Peyer's patch (tissue), 4 donors: Measurements from ENCODE around the gene PMM2.

ENCODE experiments used
- POLR2A ChIP-seq, 2 donors: fragments of 450-650 bp; IDR thresholded peaks; one replicate each; pipeline ENCODE4 v1.5.1; 2017; ENCODE audit warnings: antibody characterized with exemption in 2 of 2, mild to moderate bottlenecking in 2 of 2, moderate library complexity in 2 of 2
- TF ChIP-seq, protein P1 (sequence below), 6 experiments: fragments of 450-650 bp in 4 of 6; fragments of 200-600 bp in 2 of 6; sonication (generic) in 1 of 6; IDR thresholded peaks; one replicate each; pipeline ENCODE4 v1.5.1; 2017 to 2019; ENCODE audit warnings: antibody characterized with exemption in 6 of 6, mild to moderate bottlenecking in 3 of 6, moderate library complexity in 1 of 6

DNA sequence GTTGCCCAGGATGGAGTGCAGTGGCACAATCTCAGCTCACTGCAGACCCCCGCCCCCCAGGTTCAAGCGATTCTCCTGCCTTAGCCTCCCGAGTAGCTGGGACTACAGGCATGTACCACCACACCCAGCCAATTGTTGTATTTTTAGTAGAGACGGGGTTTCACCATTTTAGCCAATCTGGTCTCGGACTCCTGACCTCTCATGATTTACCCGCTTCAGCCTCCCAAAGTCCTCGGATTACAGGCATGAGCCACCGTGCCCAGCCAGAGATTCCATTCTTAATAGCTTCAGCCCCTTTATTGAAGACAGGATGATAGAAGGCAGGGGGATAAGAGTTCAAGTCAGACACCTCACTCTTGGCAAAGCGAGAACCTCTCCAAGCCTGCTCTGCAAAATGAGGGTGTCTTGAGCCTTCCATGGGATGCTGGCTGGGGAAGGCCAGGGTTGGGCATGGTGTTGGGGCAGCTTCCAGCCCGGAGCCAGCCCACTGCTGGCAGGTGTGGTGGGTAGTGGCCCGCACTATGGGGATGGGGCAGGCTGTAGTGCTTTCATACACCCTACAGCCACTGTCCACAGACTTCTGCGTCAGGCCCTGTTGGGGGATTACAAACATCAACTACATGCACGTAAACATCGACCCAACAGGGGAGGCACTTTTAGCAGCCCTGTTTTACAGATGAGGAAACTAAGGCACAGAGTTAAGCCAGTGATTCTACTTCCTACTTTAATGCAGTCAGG lies 67.7 kb downstream of the PMM2 start:
- TF ChIP-seq, protein P1, sequence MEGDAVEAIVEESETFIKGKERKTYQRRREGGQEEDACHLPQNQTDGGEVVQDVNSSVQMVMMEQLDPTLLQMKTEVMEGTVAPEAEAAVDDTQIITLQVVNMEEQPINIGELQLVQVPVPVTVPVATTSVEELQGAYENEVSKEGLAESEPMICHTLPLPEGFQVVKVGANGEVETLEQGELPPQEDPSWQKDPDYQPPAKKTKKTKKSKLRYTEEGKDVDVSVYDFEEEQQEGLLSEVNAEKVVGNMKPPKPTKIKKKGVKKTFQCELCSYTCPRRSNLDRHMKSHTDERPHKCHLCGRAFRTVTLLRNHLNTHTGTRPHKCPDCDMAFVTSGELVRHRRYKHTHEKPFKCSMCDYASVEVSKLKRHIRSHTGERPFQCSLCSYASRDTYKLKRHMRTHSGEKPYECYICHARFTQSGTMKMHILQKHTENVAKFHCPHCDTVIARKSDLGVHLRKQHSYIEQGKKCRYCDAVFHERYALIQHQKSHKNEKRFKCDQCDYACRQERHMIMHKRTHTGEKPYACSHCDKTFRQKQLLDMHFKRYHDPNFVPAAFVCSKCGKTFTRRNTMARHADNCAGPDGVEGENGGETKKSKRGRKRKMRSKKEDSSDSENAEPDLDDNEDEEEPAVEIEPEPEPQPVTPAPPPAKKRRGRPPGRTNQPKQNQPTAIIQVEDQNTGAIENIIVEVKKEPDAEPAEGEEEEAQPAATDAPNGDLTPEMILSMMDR (IDR thresholded peaks at IDR 0.05) = no peak
- TF ChIP-seq POLR2A (IDR thresholded peaks at IDR 0.05) = no peak
